HG02943 (cell line): Measurements from ENCODE around the gene XYLT1.

Experiments used
- ATAC-seq: cut with Tn5 transposase; IDR thresholded peaks from one replicate; pipeline ENCODE4 v1.9.1; 2021; ENCODE audit warnings: mild to moderate bottlenecking, low read depth, moderate library complexity; ENCODE audit not compliant: unreplicated experiment

Gene XYLT1

GRCh38 chr16:17380613-17381012 is 90.1 kb downstream of the XYLT1 start:
- ATAC-seq: no peak

DNA sequence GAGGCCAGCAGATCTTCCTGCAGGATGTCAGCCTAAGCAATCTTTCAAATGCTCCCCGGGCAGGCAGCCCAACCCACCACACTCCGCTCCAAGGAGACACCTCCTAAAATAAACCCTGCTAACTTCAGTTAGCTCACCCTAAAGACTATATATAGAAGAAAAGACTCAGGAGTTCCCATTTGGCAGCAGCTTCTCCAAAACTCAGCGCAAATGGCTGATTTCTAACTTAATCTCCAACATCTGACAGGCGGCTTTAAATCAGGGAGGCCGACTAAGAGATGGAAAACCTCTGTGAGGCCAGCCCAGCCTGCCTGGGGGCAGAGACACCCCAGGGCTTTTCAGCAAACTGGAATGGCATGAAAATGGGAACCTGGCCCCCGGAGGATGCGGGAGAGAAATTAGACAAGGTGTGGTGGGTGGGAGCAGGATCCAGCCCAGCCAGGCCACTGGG is 91.6 kb downstream of the XYLT1 start:
- ATAC-seq: no peak

DNA sequence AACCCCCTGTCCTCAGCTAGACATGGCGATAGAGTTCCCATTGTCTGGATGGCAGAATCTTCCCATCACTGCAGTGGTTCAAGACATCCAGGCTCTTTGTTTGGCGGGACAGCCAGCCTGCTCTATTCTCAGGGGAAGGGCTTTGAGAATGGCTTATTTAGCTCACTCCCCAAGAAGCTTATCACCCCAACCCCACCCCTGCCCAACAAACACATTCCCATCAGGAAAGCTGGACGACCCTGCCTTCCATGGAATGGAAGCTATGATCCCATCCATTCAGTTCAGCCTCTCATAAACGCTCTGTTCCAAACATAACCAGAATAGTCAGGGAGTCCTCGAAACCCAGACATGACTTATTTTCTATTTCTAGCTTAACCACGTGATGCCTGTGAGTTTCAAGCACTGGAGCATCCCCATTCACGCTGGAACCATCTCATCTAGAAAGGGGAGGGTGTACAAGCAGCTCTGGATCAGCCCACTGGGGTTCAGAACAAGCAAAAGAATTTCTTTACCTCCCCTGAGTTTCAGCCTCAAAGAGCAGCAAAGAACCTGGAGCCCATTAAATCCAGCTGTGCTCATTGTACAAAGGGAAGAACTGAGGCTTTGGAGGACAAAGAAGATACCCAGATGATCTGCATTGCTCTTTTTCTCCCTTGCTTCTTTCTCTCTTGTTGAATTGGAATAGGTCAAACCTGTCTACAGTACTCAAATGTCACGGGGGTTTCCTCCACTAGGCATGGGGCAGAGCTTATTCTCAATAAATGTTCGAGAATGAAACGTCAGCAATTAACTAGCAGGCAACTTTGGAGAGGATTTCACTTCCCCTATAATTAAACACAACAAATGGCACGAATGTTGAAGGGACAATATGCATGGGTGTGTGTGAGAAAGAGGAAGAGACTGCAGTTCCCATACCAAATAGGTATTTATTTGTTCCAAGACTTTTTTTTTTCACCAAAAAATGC is 93.1 kb downstream of the XYLT1 start:
- ATAC-seq: no peak

DNA sequence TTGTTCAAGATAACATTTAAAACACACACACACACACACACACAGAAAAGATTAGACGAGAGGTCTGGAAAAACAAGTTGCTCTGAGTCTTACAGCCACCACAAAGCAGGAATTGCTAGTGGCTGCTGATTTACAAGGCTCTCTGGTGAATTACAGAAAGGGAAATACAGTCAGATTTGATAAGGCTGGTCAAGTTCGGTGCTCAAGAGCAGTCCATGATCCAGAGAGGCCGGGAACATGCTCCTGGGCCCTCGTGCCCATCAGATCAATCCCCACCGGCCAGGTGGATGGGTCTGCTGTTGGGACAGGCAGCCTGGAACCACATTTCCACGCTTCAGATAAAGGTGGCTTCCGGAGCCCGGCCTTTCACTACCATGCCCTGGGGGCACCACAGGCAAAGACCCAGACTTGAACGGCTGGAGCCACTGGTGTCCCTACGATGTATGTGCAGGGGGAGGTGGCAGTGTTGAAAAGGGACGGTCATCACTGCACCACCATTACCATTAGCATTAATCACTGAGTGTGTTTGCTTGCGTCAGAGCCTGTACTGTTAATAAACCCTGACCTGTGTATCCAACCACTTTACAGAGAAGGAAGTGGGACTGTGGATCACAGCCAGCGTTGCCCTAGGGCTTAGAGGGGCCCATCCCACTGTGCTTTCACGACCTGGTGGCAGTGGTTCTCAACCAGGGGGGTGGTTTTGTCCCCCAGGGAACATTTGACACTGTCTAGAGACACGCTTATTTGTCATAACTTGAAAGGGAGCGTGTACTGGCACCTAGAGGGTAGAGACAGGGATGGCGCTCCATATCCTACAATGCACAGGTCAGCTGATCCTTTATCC is 95.1 kb downstream of the XYLT1 start:
- ATAC-seq: no peak

GRCh38 chr16:17374668-17375255 is 96.0 kb downstream of the XYLT1 start:
- no peak for ATAC-seq

GRCh38 chr16:17373533-17373932 is 97.2 kb downstream of the XYLT1 start:
- no peak for ATAC-seq

GRCh38 chr16:17372386-17372785 is 98.4 kb downstream of the XYLT1 start:
- ATAC-seq: no peak

DNA sequence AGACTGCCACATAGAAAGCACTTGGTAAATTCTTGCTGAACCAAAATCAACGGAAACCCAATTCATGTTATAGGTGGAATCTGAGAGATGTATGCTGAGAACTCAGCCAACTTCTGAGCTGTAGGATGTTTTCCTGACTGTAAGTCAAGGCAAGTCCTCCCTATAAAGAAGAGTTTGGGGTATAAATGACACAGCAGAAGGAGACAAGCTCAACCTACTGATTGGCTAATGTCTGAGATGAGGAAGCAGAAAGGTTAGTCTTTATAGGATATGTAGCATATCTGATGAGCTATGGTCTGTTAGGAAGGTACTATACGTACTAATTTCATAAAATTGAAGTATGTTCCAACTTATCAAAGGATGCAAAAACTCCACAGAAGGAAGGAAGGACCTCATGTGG is 99.5 kb downstream of the XYLT1 start:
- ATAC-seq: no peak

- ATAC-seq: no peak
Measured at GRCh38 chr16:17370731-17371285, 100.0 kb downstream of the XYLT1 start.

DNA sequence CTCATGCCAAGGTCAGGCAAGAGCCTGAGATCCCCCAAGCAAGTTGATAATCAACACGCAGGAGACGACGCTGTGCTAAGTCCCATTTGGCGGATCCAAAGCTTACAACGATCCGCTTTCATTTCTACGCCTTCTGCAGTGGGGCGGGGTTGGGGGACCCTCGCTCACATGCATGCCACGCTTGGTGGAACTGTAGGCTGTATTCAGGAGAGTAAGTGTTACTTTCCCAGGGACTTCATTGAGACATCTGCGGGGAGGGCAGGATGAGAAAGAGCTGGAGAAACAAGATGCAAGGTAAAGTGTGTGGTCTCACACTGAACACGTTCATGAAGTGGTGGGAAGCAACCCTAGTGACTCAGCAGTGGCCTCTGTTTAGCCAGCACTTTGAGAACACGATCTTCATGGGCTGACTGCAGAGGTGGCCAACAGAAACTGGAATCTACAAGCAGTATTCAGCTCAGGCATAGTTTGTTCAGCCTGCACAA is 100.5 kb downstream of the XYLT1 start:
- ATAC-seq: no peak

DNA sequence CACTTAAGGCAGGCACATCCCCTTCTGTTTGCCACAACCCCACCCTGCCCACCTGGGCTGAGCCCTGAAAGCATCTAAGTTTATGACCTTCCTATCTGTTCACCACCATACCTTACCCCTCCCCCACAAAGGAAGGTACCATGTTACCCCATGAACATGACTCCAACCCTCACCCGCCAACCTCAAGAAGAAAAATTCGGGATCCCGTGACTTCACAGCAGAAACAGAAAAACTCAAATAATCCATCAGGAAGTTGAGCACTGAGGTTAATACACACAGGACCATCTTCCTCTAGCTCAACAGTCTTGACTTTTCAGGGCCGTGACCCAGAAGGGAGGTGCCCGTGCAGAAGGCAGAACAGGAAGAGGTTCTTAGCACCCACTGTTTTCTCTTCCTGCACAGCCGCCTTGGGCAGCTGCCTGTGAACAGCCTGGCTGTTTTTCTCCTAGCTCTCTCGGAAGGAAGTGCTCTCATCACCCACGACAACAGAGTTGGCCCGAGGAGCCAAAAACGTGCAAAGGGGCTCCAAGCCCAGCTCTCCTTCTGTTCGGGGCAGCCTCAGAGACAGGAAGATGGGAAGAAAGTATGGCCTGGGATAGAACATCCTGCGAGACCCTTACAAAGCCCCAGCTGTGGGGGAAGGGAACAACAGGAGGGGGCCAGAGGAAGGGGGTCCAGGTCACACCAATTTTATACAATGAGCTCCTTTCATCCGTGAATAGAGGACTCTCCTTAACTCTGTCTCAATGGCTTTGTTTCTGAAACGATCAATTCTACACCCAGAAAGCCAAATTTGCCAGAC is 101.1 kb downstream of the XYLT1 start:
- peak; percentile 72 for ATAC-seq

DNA sequence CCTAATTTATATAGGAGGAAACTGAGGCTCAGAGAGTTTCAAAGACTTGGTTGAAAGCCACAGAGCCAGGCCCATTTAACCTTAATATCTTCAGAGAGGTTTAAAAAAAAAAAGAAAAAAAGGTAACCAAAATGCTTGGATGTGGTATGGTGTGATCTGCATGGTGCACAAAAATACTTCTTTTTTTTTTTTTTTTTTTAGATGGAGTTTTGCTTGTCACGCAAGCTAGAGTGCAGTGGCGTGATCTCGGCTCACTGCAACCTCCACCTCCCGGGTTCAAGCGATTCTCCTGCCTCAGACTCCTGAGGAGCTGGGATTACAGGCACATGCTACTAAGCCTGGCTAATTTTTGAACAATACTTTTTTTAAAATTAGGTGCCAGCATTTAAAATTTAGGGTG is 101.8 kb downstream of the XYLT1 start:
- no peak for ATAC-seq

DNA sequence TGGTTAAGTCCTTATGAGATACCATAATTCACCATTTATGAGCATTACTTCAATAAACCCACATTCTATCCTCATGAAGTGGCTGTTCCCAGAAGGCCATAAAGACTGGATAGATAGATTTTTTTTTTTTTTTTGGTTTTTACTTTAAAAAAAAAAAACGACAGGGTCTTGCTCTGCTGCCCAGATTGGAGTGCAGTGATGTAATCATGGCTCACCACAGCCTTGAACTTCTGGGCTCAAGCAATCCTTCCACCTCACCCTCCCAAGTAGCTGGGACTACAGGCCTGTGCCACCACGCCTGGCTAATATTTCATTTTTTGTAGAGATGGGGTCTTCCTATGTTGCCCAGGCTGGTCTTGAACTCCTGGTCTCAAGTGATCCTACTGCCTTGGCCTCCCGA is 102.3 kb downstream of the XYLT1 start:
- ATAC-seq: no peak

DNA sequence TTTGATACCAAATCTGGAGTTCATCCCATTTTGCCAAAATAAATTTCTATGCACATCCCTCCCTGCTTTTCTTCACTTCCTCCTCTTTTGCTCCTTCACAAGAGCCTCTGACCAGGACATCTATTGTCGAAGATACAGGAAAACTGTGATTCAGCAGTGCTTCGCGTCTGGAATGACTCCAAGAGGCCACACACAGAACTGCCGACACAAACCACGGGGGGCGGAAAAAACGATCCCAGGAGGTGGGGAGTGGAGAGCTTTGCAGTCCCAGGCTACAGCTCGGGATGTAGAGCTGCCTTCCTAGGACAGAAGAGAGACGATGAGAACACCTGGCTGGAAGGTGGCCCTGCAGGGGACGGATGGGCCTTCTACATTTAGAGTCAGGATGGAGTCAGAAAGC is 102.8 kb downstream of the XYLT1 start:
- no peak for ATAC-seq

GRCh38 chr16:17367036-17367435 is 103.7 kb downstream of the XYLT1 start:
- ATAC-seq: no peak

DNA sequence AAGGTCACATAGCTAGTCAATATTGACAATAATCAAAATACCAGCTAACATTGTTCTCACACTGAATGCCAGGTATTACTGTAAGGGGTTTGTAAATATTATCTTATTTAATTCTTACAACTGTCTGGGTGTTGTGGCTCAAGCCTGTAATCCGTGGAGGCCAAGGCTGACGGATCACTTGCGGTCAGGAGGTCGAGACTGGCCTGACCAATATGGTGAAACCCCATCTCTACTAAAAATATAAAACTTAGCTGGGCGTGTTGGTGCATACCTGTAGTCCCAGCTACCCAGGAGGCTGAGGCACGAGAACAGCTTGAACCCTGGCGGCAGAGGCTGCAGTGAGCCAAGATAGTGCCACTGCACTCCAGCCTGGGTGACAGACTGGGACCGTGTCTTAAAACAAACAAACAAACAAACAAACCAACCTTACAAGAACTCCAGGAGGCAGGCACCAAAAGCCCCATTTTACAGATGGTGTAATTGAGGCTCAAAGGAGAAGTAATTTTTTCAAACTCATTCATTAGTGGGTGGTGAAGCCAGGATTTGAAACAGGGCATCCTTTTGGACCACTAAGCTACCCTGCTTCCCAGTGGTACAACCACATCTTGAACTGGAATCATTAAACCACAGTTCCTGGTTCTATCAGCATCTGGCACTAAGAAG is 104.3 kb downstream of the XYLT1 start:
- ATAC-seq: no peak

GRCh38 chr16:17365591-17366298 is 105.0 kb downstream of the XYLT1 start:
- ATAC-seq: no peak

- no peak for ATAC-seq
Measured at GRCh38 chr16:17365211-17365541, 105.6 kb downstream of the XYLT1 start.
